Measurements from ENCODE around the gene PFN2. TPM values are rescaled to one million over a fixed set of nuclear protein-coding genes. Genes with fewer than 3 reads are reported as not detected.
"Not testable (repeated sequence)": the region's sequence is repeated elsewhere in the genome, so short reads cannot be mapped to it uniquely, and the experiment has no call there.

The PFN2 gene, protein sequence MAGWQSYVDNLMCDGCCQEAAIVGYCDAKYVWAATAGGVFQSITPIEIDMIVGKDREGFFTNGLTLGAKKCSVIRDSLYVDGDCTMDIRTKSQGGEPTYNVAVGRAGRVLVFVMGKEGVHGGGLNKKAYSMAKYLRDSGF
- total RNA-seq (2014; rRNA removed; shearing (Covaris generic)), result 380 and 402 TPM in 2 replicates

DNA sequence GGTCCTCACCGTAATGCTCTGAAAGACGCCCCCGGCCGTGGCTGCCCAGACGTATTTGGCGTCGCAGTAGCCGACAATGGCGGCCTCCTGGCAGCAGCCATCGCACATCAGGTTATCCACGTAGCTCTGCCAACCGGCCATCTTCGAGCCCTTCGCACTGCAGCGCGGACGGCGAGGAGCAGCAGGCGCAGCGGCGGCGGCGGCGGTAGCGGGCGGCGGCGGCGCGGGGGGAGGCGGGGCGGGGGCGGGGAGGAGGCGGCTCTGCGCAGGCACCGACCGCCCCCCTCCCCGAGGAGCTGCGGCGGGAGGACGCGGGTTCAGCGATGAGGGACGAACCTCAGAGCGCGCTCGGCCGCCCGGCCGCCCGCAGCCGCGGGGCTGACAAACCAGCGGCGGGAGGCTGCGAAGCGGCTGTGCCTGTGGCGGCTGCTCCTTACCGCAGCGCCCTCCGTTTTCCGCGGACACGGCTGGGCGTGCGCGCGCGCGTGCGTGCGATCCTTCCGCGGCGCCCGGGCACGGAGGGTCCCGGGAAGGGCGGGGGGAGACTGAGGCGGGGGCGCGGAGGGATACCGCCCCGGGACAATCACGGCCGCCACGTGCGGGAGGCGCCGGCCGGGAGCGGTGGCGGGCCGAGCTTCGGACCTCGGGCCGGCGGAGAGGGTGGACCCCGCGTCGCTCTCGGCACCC, at the start of gene PFN2:
Gene PFN2 (minus strand): TSS at position 180 of the 687 bp plus-strand sequence. CDS start 39 bp downstream, at position 141.
- H3K36me3 ChIP-seq, result peaks cover 25% of the 10 kb centered on the region
- no peaks in the 10 kb centered on the region for H3K9me3 ChIP-seq (replicated peaks)
- H3K4me1 ChIP-seq, result peaks cover 11% of the 10 kb centered on the region; the same call in 1 of the 2 replicates
- H3K27me3 ChIP-seq, result no peaks in the 10 kb centered on the region
- H3K27ac ChIP-seq, result peak within 1 kb of the TSS; percentile 94
- DNase-seq, result peak; percentile 76 to 79
- peak within 1 kb of the TSS; percentile 98 for H3K4me3 ChIP-seq

DNA sequence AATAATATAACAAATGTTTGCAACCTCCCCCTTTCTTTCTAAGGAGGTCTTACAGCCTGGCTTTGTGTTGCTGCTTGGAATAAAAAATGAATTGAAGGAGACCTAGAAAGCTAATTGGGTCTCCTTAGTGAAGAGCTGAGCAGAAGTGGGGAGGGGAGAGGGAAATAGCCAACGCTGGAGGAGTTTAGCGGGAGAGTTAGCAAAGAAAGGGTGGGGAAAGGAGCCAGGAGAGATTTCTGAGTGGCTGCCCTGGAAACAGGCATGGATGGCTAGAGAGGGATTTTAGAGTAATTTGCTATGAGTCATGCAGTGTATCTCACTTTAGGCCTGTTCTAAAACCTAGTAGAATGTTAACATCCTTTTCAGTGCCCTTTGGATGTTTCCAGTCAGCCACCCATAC, 45.2 kb upstream of the PFN2 start:
- Histone ChIP-seq H3K9me3 (replicated peaks) (no peaks in the 10 kb centered on the region), H3K27ac (no peak overlapping the region), H3K36me3 (no peaks in the 10 kb centered on the region)

DNA sequence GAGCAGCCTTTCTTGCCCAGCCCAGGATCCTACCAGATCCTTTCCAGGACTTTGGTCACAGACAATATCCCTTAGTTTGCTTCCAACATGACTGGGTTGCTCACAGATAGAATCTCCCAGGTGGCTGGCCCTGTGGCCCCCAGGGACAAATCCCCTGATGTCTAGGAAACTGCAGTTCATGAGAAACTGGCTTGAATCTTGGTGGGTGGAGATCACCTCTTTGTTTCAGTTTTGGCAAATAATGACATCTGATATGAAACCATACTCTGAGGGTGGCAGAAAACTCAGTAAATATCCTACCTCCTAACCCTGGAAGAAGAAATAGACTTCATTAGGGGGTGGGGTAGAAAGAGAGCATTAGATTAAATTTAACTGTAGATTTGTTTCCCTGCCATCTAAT, 44.1 kb upstream of the PFN2 start:
- no peak overlapping the region for H3K4me3 ChIP-seq
- H3K27me3 ChIP-seq, result no peaks in the 10 kb centered on the region
- no peak for DNase-seq
- H3K9me3 ChIP-seq (replicated peaks), result no peaks in the 10 kb centered on the region
- no peak overlapping the region for H3K27ac ChIP-seq
- no peaks in the 10 kb centered on the region for H3K4me1 ChIP-seq
- no peaks in the 10 kb centered on the region for H3K36me3 ChIP-seq

More for the DNA sequence above, 45.2 kb upstream of the PFN2 start:
- Histone ChIP-seq H3K4me3 (no peak overlapping the region), H3K4me1 (no peaks in the 10 kb centered on the region), H3K27me3 (no peaks in the 10 kb centered on the region)
- no peak for DNase-seq

DNA sequence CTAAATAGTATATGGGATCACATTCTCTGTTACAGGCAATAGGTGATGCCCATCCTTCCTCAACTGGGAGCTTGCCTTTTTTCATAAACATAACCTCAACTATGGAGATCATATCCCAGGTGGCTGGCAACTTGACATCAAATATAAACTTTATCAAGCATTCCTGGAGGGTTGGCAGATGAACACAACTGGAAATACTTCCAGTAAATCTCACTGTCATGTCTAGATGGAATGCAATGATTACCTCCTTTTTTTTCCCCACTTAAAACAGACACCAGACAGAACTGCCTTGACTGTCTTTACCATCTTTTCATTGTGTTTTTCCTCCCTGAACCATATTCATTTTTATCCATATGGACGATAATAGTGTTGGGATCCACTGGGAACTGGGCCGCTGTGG, 43.1 kb upstream of the PFN2 start:
- DNase-seq, result no peak
- H3K4me1 ChIP-seq, result no peaks in the 10 kb centered on the region
- no peaks in the 10 kb centered on the region for H3K27me3 ChIP-seq
- H3K27ac ChIP-seq, result no peak overlapping the region
- no peaks in the 10 kb centered on the region for H3K36me3 ChIP-seq
- no peak overlapping the region for H3K4me3 ChIP-seq
- no peaks in the 10 kb centered on the region for H3K9me3 ChIP-seq (replicated peaks)

DNA sequence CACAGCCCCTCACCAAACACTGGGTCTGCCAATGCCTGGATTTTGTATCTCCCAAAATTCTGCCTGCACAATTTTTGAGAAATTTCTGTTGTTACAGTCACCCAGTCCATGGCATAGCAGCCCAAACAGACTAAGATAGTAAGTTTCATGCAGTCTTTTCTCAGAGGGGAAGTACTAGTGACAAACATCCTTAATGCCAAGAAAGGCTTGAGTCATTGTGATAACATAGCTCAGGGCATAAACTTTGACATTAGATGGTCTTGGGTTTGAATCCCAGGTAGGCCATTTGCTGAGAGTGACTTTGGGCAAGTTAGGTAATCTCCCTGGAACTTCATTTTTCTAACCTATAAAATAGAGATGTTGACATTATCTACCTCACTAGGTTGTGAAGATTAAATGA, 36.1 kb upstream of the PFN2 start:
- peaks cover 6% of the 10 kb centered on the region for H3K4me1 ChIP-seq
- H3K36me3 ChIP-seq, result no peaks in the 10 kb centered on the region
- DNase-seq, result no peak
- H3K9me3 ChIP-seq (replicated peaks), result no peaks in the 10 kb centered on the region
- no peaks in the 10 kb centered on the region for H3K27me3 ChIP-seq
- H3K27ac ChIP-seq, result no peak overlapping the region
- H3K4me3 ChIP-seq, result no peak overlapping the region

DNA sequence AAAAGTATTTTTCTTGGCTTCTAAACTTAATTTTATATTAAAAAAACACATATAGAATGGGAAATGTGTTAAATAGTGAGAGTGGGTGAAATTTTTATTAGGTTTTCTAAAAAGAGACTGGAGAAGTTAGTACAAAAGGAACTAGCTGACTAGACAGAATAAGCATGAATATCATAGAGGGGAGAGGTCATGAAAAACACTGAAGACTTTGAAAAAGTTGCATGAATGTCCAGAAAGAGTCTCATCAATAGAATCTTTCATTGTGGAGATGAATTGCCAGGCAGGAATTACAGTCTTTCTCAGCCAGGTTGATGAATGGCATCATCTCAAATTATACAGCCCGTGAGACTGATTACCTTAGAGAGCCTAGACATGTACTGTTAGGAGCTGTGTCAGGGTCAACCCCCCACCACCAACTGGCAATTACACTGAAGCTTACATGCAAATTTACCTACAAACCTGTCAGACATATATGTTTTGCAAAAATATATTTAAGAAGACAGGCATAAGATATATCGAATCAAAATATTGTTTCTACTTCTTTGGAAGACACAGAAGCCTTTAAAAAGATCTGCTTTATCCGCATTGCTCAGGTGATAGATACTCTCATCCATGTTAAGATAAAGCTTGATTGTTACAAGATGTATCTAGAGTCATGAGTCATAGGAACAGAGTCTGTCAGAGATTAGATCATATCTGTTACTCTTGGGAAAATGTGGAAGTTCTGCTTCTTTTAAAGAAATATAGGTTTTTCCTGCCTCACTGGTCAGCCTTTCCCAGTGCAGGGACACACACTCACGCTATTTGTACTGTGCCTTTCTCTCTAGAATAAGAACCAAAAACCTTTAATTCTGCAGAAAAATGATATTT, 34.8 kb upstream of the PFN2 start:
- no peaks in the 10 kb centered on the region for H3K36me3 ChIP-seq
- no peaks in the 10 kb centered on the region for H3K27me3 ChIP-seq
- no peak overlapping the region for H3K27ac ChIP-seq
- H3K4me1 ChIP-seq, result peaks cover 6% of the 10 kb centered on the region
- no peaks in the 10 kb centered on the region for H3K9me3 ChIP-seq (replicated peaks)
- DNase-seq, result no peak
- no peak overlapping the region for H3K4me3 ChIP-seq

DNA sequence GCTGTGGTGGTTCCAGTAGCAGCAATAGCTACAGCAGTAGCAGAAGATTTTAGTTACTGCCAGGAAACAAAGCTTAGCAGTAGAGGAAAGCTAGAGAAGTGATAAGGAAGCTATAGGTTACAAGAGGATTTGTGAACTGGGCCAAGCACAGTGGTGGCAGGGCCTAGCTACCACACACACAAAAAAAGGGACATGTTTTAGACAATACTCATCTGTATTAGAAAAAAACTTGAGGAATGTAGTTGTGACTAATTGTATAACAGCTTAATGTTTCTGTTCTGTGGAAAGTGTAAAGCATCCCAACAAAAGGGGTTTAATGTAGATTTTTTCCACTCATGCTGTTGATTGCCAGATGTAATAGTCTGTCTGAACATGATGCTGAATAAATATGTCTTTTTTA, 29.9 kb upstream of the PFN2 start:
- no peak for DNase-seq
- Histone ChIP-seq H3K27me3 (no peaks in the 10 kb centered on the region), H3K4me1 (peaks cover 2% of the 10 kb centered on the region), H3K4me3 (no peak overlapping the region), H3K27ac (no peak overlapping the region), H3K9me3 (replicated peaks) (no peaks in the 10 kb centered on the region), H3K36me3 (no peaks in the 10 kb centered on the region)

DNA sequence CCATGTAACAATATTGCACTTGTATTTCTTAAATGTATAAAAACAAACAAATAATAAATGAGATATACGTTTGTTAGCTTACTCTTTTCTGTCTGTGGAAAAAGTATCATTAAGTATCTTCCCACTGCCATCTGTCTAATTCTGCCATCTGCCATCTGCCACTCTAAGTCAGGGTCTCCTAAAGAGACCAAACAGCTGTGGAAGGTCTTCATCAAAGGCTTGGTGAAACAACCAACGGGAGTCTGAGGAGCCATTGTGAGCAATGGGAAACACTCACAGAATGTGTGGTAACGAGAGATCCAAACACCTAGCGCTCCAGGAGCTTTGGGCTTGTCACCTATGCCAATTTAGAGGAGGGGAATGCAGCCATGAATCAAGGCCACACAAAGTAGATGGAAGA, 28.7 kb upstream of the PFN2 start:
- no peaks in the 10 kb centered on the region for H3K36me3 ChIP-seq
- no peaks in the 10 kb centered on the region for H3K4me1 ChIP-seq
- DNase-seq, result peak; percentile 23 to 60
- no peak overlapping the region for H3K27ac ChIP-seq
- no peaks in the 10 kb centered on the region for H3K9me3 ChIP-seq (replicated peaks)
- no peaks in the 10 kb centered on the region for H3K27me3 ChIP-seq
- no peak overlapping the region for H3K4me3 ChIP-seq

DNA sequence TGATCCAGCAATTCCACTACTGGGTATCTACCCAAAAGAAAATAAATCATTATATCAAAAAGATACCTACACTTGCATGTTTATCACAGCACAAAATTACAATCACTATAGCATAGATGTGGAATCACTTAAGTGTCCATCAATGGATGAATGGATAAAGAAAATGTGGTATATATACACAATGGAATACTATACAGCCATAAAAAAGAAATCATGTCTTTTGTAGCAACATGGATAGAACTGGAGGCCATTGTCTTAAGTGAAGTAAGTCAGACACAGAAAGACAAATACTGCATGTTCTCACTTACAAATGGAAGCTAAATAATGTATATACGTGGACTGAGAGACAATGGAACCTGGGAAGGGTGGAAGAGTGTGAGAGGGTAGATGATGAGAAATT, 28.3 kb upstream of the PFN2 start:
- no peak overlapping the region for H3K4me3 ChIP-seq
- H3K4me1 ChIP-seq, result no peaks in the 10 kb centered on the region
- H3K9me3 ChIP-seq (replicated peaks), result no peaks in the 10 kb centered on the region
- DNase-seq, result no peak
- no peak overlapping the region for H3K27ac ChIP-seq
- no peaks in the 10 kb centered on the region for H3K36me3 ChIP-seq
- H3K27me3 ChIP-seq, result no peaks in the 10 kb centered on the region

DNA sequence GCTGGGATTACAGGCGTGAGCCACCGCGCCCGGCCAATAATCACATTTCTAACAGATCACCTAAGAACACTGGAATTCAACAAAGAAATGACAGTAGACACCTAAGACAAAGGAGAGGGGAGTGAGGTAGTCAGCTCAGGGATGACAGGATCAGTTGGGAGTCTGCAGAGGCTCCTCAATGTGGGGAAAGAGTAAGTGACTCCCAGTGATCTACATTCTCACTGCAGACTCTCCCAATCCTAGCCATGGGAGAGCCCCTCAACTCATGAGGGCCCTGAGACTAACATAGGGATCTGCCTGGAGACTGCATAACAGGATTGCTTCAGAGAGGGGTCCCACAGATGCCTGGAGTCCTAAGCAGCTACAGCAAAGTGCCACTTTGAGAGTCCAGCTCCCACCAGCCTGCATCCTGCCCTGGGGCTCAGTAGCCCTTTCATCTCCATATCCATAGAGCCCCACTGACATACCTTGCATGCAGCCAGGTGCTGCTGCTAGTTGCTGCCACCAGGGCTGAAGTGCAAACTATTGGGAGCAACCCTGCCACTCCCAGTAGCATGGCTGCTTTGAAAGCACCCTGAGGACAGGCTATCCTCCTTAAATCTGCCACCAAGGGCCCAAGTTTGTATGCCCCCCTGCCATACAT, 21.8 kb upstream of the PFN2 start:
- no peak overlapping the region for H3K27ac ChIP-seq
- H3K9me3 ChIP-seq (replicated peaks), result no peaks in the 10 kb centered on the region
- no peak overlapping the region for H3K4me3 ChIP-seq
- no peaks in the 10 kb centered on the region for H3K4me1 ChIP-seq
- no peaks in the 10 kb centered on the region for H3K27me3 ChIP-seq
- no peak for DNase-seq
- no peaks in the 10 kb centered on the region for H3K36me3 ChIP-seq

DNA sequence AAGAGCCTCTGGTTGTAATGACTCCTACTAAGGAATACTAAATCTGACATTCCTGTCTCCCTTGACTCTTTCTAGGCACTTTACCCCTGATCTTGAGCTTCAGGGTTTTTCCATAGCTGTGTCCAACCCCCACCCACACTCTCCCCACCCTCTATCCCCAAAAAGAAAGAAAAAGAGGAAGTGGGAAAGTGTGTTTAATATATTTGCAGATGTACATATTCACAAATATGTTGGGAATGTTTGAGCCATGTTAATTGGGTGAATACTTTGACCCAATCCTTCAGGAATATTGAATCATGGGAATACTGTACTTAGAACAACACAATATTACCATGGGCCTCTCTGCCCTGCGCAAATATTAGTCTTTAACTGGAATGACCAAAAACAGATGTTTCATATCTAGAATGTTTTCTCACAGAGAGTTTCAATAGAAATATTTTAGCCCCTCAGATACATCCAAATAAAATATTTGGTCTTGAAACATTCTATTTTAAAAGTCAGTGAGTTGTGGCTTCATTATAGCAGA, 19.8 kb upstream of the PFN2 start:
- Histone ChIP-seq H3K4me3 (no peak overlapping the region), H3K27ac (no peak overlapping the region), H3K36me3 (no peaks in the 10 kb centered on the region), H3K27me3 (no peaks in the 10 kb centered on the region), H3K4me1 (no peaks in the 10 kb centered on the region), H3K9me3 (replicated peaks) (no peaks in the 10 kb centered on the region)
- DNase-seq, result no peak

DNA sequence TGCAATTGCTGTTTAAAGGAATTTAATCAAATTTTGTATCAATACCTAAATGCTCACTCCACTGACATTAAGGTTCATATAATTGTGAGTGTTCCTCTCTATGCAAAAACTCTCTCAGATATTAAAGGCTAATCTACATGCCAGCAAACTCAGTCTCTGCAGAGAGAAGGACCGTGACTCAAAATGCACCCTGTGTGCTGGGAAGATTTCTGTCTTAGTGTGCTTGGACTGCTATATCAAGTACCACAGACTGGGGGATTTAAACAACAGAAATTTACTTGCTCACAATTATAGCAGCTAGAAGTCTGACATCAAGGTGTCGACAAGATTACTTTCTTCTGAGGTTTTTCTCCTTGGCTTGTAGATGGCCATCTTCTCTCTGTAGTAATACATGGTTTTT, 18.6 kb upstream of the PFN2 start:
- Histone ChIP-seq H3K4me1 (no peaks in the 10 kb centered on the region), H3K36me3 (no peaks in the 10 kb centered on the region), H3K27ac (no peak overlapping the region), H3K4me3 (no peak overlapping the region), H3K27me3 (no peaks in the 10 kb centered on the region), H3K9me3 (replicated peaks) (no peaks in the 10 kb centered on the region)
- no peak for DNase-seq

DNA sequence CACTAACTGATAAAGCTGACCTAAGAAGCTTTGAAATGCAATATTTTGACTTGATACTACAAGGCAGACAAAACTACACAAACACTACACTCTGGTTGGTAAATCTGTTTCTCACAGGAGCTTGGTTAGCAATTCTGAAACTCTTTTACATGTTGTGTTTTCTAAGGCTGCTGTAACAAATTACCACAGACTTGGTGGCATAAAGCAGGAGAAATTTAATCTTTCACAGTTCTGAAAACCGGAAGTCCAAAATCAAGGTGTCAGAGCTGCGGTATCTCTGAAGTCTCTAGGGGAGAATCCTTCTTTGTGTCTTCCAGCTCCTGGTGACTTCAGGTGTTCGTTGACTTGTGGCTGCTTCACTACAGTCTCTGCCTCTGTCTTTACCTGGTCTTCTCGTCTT, 12.9 kb upstream of the PFN2 start:
- Histone ChIP-seq H3K27me3 (no peaks in the 10 kb centered on the region), H3K36me3 (no peaks in the 10 kb centered on the region), H3K27ac (no peak overlapping the region)

DNA sequence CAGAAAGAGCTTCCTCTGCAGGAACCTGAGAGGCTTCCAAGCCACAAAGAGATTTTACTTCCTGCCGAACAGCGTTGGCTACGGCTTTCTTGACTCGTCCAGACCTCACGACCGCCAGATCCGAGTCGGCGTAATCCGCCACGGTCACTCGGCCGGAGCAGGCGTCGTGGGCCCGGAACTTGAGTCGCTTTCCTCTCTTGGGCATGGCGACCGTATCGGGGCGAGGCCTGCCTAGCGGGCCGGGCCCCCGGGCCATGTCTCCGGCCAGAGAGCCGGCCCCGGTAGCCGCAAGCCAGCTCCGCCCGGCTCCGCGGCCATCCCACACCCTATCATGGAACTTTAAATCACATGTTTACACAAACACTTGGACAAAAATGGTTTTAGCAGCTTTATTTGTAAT, 12.4 kb upstream of the PFN2 start:
- not testable (repeated sequence) for H3K27me3 ChIP-seq; H3K4me1 ChIP-seq; H3K36me3 ChIP-seq; DNase-seq; H3K4me3 ChIP-seq; H3K9me3 ChIP-seq (replicated peaks); H3K27ac ChIP-seq

More for the DNA sequence above, 12.9 kb upstream of the PFN2 start:
- Histone ChIP-seq H3K4me1 (no peaks in the 10 kb centered on the region), H3K9me3 (replicated peaks) (no peaks in the 10 kb centered on the region), H3K4me3 (no peak overlapping the region)
- no peak for DNase-seq

DNA sequence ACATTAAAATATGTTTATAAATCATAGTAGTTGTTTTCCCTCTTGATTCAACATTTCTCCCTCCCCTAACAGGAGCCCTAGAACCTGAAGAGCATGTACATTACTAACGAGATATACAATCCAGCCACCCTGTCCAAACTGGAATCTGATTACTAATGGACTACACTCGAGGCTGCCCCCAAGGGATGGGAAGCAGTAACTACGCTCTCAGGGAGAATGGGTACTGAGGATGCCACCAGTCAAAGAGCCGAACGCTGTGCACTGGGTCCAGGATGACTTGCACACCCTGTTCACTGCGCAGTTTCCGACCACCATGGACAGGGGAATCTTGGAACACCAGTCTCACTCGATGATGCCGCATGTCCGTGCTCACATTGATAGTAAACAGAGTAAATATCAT, 11.3 kb upstream of the PFN2 start:
- not testable (repeated sequence) for H3K9me3 ChIP-seq (replicated peaks); H3K4me1 ChIP-seq; H3K36me3 ChIP-seq; DNase-seq; H3K27ac ChIP-seq; H3K27me3 ChIP-seq; H3K4me3 ChIP-seq

Data from SJCRH30 (cell line).